B cell (primary cell): ENCODE results near the gene B4GALT3. TPM values are rescaled to one million over a fixed set of nuclear protein-coding genes. Genes with fewer than 3 reads are reported as not detected.

Experiments used
- ATAC-seq: fragments of 200-7000 bp; cut with Tn5 transposase; one replicate; pipeline ENCODE4 v1.10.0; 2021; ENCODE audit warnings: low read depth, mild to moderate bottlenecking, moderate number of reproducible peaks, moderate library complexity
- CTCF ChIA-PET: fragments of 350-600 bp; sonication (Branson Sonifier 250); formaldehyde crosslinking; loops from one replicate; lab custom pipeline; 2021; ENCODE audit warnings: antibody characterized with exemption, inconsistent platforms; lab: Charles Lee
- POLR2A ChIA-PET: fragments of 350-600 bp; sonication (Branson Sonifier 250); formaldehyde crosslinking; loops from one replicate; lab custom pipeline; 2021; ENCODE audit warnings: antibody characterized with exemption; lab: Charles Lee
- DNase-seq: peaks from one replicate; pipeline ENCODE4 v3.0.0; 2013
- H2AFZ ChIP-seq: 2 replicates; pipeline ENCODE4 v1.6.1; 2012; ENCODE audit warnings: mild to moderate bottlenecking, low read depth, low read length; ENCODE audit not compliant: insufficient read depth, poor library complexity, severe bottlenecking
- H3K27ac ChIP-seq, 2 donors: 1 replicate in 1 of 2; 2 replicates in 1 of 2; pipeline ENCODE4 v1.5.1; 2012 to 2013; ENCODE audit warnings: low read length in 2 of 2, mild to moderate bottlenecking in 2 of 2, moderate library complexity in 1 of 2
- H3K27me3 ChIP-seq, 4 experiments: fragments of 200-600 bp in 1 of 4; sonication (generic) in 1 of 4; replicated peaks in 1 of 4; 1 replicate in 2 of 4; 2 replicates in 2 of 4; pipeline versions ENCODE4 v1.6.1 to v1.7.0; 2013 to 2016; ENCODE audit warnings: low read length in 3 of 4, mild to moderate bottlenecking in 2 of 4, mixed read lengths in 1 of 4, moderate library complexity in 1 of 4; ENCODE audit not compliant: insufficient read depth in 4 of 4, control insufficient read depth in 3 of 4; ENCODE audit errors: control extremely low read depth in 1 of 4
- H3K36me3 ChIP-seq, 2 experiments: replicated peaks in 1 of 2; 1 replicate in 1 of 2; 2 replicates in 1 of 2; pipeline versions ENCODE4 v1.6.1 to v1.7.1; 2013; ENCODE audit warnings: low read length in 1 of 2; ENCODE audit not compliant: insufficient read depth in 2 of 2, control insufficient read depth in 1 of 2; ENCODE audit errors: control extremely low read depth in 1 of 2, extremely low read depth in 1 of 2
- H3K4me1 ChIP-seq, 2 donors: fragments of 200-600 bp in 1 of 2; sonication (generic) in 1 of 2; 1 replicate in 1 of 2; 2 replicates in 1 of 2; pipeline versions ENCODE4 v1.5.1 to v1.6.1; 2013 to 2017; ENCODE audit warnings: low read length in 2 of 2; ENCODE audit not compliant: control insufficient read depth in 2 of 2, insufficient read depth in 2 of 2
- H3K4me2 ChIP-seq: replicated peaks from 2 replicates; pipeline ENCODE3; 2012; ENCODE audit warnings: mild to moderate bottlenecking, low read depth, low read length; ENCODE audit not compliant: poor library complexity, severe bottlenecking
- H3K4me3 ChIP-seq, 5 experiments: fragments of 200-600 bp in 1 of 5; sonication (generic) in 1 of 5; 1 replicate in 3 of 5; 2 replicates in 2 of 5; pipeline versions ENCODE4 v1.5.1 to v1.7.0; 2011 to 2016; ENCODE audit warnings: low read length in 4 of 5, mild to moderate bottlenecking in 4 of 5, low read depth in 2 of 5, control low read depth in 1 of 5, moderate library complexity in 1 of 5; ENCODE audit not compliant: insufficient read depth in 1 of 5; ENCODE audit errors: control extremely low read depth in 1 of 5, extremely low read depth in 1 of 5
- H3K79me2 ChIP-seq: fragments of 200-600 bp; sonication (generic); one replicate; pipeline ENCODE4 v1.6.0; 2016; ENCODE audit warnings: low read length; ENCODE audit not compliant: control insufficient read depth, insufficient read depth
- H3K9ac ChIP-seq: fragments of 200-600 bp; sonication (generic); 2 replicates; pipeline ENCODE4 v1.6.1; 2017; ENCODE audit warnings: mild to moderate bottlenecking, low read length, moderate library complexity
- H3K9me3 ChIP-seq, 3 donors: one replicate each; pipeline versions ENCODE4 v1.6.1 to v1.7.1; 2013; ENCODE audit warnings: low read length in 2 of 3; ENCODE audit not compliant: control insufficient read depth in 2 of 3, insufficient read depth in 1 of 3; ENCODE audit errors: control extremely low read depth in 1 of 3
- H4K20me1 ChIP-seq: 2 replicates; pipeline ENCODE4 v1.6.0; 2012; ENCODE audit warnings: mild to moderate bottlenecking, low read length; ENCODE audit not compliant: insufficient read depth, control insufficient read depth, poor library complexity, severe bottlenecking
- H3K27ac Mint-ChIP-seq: one replicate; pipeline ENCODE4 v1.8.0; 2021; ENCODE audit warnings: mixed read lengths
- H3K27me3 Mint-ChIP-seq: one replicate; pipeline ENCODE4 v1.8.0; 2021; ENCODE audit warnings: mixed read lengths
- H3K4me1 Mint-ChIP-seq: one replicate; pipeline ENCODE4 v1.8.0; 2021; ENCODE audit warnings: mixed read lengths
- H3K4me3 Mint-ChIP-seq: one replicate; pipeline ENCODE4 v1.8.0; 2021; ENCODE audit warnings: mixed read lengths
- H3K9me3 Mint-ChIP-seq: one replicate; pipeline ENCODE4 v1.8.0; 2022; ENCODE audit warnings: mixed read lengths; ENCODE audit not compliant: insufficient read depth
- CTCF ChIP-seq: fragments of 200-600 bp; IDR thresholded peaks from one replicate; pipeline ENCODE4 v1.8.0; 2022; ENCODE audit warnings: antibody characterized with exemption, mild to moderate bottlenecking
- EZH2 ChIP-seq: IDR thresholded peaks from 2 replicates; pipeline ENCODE4 v1.6.1; 2012; ENCODE audit warnings: borderline replicate concordance, low read depth, mild to moderate bottlenecking, moderate library complexity, low read length; ENCODE audit not compliant: insufficient read depth, poor library complexity, severe bottlenecking
- WGBS: methylation state at CpG from one replicate; pipeline ENCODE4 v1.1.5; 2013; ENCODE audit warnings: missing lambda C conversion rate; ENCODE audit not compliant: insufficient coverage; 5-methylcytosine and 5-hydroxymethylcytosine counted together
- intact Hi-C: fragments of 100-400 bp; cut with micrococcal nuclease; formaldehyde crosslinking; loops from one replicate; pipeline ENCODE4 v1.10.0; 2022
- polyA plus RNA-seq: library from polyadenylated mRNA; depleted of rRNA; stranded (reverse); fragments of >200 nt; gene quantifications from 2 replicates; pipeline ENCODE4 v1.2.3, GENCODE V29; 2012
- total RNA-seq, 2 donors: library from RNA; stranded (reverse); fragments of 120-200 nt in 1 of 2; gene quantifications; 1 replicate in 1 of 2; 2 replicates in 1 of 2; pipeline versions ENCODE4 v1.2.3 to v1.2.4, GENCODE V29; 2013 to 2022

B4GALT3 gene
- total and polyA plus RNA-seq, 2 donors (not counting 1 experiment from before 2014, with no cell fraction given), result 37.6 to 59.6 TPM

DNA sequence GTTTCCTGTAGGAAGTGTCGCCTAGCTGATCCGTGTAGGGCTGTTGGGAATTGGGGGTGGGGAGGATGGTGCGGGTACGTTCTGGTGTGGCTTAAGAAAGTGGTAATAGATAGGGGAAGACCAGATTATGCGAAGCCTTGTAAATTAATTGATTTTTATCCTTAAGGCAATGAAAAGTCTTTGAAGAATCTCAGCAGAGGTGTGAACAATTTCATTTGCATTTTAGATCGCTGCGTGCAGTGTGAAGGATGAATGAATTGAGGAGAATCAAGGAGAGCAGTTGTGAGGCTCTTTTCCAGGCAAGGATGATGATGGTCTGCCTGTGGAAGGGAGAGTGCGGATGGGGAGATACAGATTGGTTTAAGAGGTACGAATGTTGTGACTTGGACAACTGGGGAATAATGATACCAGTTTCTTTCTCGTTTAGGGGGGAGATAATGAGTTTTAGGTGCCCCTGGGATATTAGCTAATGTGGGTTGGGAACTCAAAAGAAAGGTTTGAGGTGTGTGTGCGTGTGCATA, 44.0 kb downstream of the B4GALT3 start:
- ATAC-seq (peak; percentile 1), DNase-seq (no peak)
- Mint-ChIP-seq H3K9me3 (no peaks in the 10 kb centered on the region), H3K27ac (no peak overlapping the region), H3K4me1 (peaks cover 37% of the 10 kb centered on the region), H3K27me3 (no peaks in the 10 kb centered on the region), H3K4me3 (no peak overlapping the region)
- H3K9me3 ChIP-seq, result no peaks in the 10 kb centered on the region
- H3K9ac ChIP-seq, result peak overlapping the region; percentile 82
- peaks cover 18 to 27% of the 10 kb centered on the region in 2 donors for H3K4me1 ChIP-seq
- peak overlapping the region; percentile 98 for H3K4me2 ChIP-seq
- H3K27me3 ChIP-seq, result no peaks in the 10 kb centered on the region
- intact Hi-C loops, result loop anchor here (2.0 to 10.0 kb wide), 4 partner anchors 66 to 418 kb away; partner anchors contain the start of genes ARHGAP30, CD48 and NDUFS2
- 12% methylated on average over 11 of the region's 11 CpGs for WGBS
- H2AFZ ChIP-seq, result peak overlapping the region; percentile 89
- H3K27ac ChIP-seq, result peak overlapping the region; percentile 83 to 89
- H3K79me2 ChIP-seq, result peaks cover 45% of the 10 kb centered on the region
- TF ChIP-seq CTCF (no peak), EZH2 (no peak)
- no peaks in the 10 kb centered on the region for H4K20me1 ChIP-seq
- CTCF ChIA-PET, result interaction anchor here (0.6 to 10.0 kb wide), 9 partner anchors 15 to 940 kb away, joined by 3 to 82 read pairs (median 4); partner anchors contain the start of genes ARHGAP30, NIT1, PFDN2 and PPOX
- H3K4me3 ChIP-seq, result peak overlapping the region; percentile 85 to 100 (median 92)
- peaks cover 0 to 17% of the 10 kb centered on the region in 2 experiments for H3K36me3 ChIP-seq
- POLR2A ChIA-PET, result interaction anchor here (0.8 to 2.3 kb wide), 7 partner anchors 16 to 115 kb away, joined by 3 to 12 read pairs (median 5); partner anchors contain the start of genes ARHGAP30, NIT1, PFDN2 and PPOX
